GM12878 (cell line): Measurements from ENCODE around the gene IGSF22.

Experiments
- ATF3 ChIP-seq: IDR thresholded peaks from 2 replicates; pipeline ENCODE4 v1.6.1; 2011; ENCODE audit warnings: low read depth, mild to moderate bottlenecking, low read length, moderate library complexity, borderline replicate concordance; ENCODE audit errors: extremely low read depth
- BCL11A ChIP-seq: IDR thresholded peaks from 2 replicates; pipeline ENCODE4 v1.6.1; 2011; ENCODE audit warnings: low read depth, low read length
- BHLHE40 ChIP-seq, 2 experiments: fragments of 450-650 bp in 1 of 2; IDR thresholded peaks; 2 replicates each; pipeline ENCODE4 v1.6.1; 2011 to 2017; ENCODE audit warnings: low read depth in 2 of 2, borderline replicate concordance in 1 of 2, improper control_type of control experiment in 1 of 2, low read length in 1 of 2, mild to moderate bottlenecking in 1 of 2
- CTCF ChIP-seq, 3 experiments: IDR thresholded peaks in 2 of 3; conservative IDR thresholded peaks in 1 of 3; 2 replicates each; pipeline ENCODE4 v1.5.1; 2011; ENCODE audit warnings: low read depth in 3 of 3, low read length in 3 of 3, mild to moderate bottlenecking in 3 of 3, control low read depth in 2 of 3, moderate library complexity in 2 of 3, inconsistent platforms in 1 of 3, mixed read lengths in 1 of 3; ENCODE audit not compliant: control insufficient read depth in 2 of 3, insufficient read depth in 1 of 3; ENCODE audit errors: extremely low read depth in 1 of 3
- MAX ChIP-seq: IDR thresholded peaks from 2 replicates; pipeline ENCODE4 v1.6.1; 2012; ENCODE audit warnings: low read depth, low read length, improper control_type of control experiment
- POLR2AphosphoS5 ChIP-seq: IDR thresholded peaks from 2 replicates; pipeline ENCODE4 v1.6.1; 2011; ENCODE audit warnings: mild to moderate bottlenecking, low read length, inconsistent platforms
- REST ChIP-seq: IDR thresholded peaks from 2 replicates; pipeline ENCODE4 v1.6.1; 2012; ENCODE audit warnings: mild to moderate bottlenecking, low read depth, low read length
- SP1 ChIP-seq: IDR thresholded peaks from one replicate; pipeline ENCODE4 v1.6.1; 2011; ENCODE audit warnings: low read depth, low read length
- ZBTB40 ChIP-seq: fragments of 450-650 bp; IDR thresholded peaks from 2 replicates; pipeline ENCODE4 v1.6.1; 2016; ENCODE audit warnings: mild to moderate bottlenecking, moderate library complexity, borderline replicate concordance
- ZNF274 ChIP-seq: IDR thresholded peaks from one replicate; pipeline ENCODE4 v1.8.0; 2011; ENCODE audit not compliant: insufficient read length, insufficient read depth

- TF ChIP-seq SP1, result no peak
- no peak for TF ChIP-seq ZNF274
- TF ChIP-seq CTCF (IDR thresholded peaks at IDR 0.05 in 2 of 3, conservative IDR thresholded peaks at IDR 0.05 in 1 of 3; ENCODE audit: control insufficient read depth in 2 of 3, extremely low read depth in 1 of 3, insufficient read depth in 1 of 3, low read depth in 3 of 3, low read length in 3 of 3), result no peak
- TF ChIP-seq POLR2AphosphoS5, result no peak
- TF ChIP-seq MAX, result no peak
- TF ChIP-seq BCL11A, result no peak
- TF ChIP-seq ZBTB40, result no peak
- no peak for TF ChIP-seq REST
- TF ChIP-seq BHLHE40 (IDR thresholded peaks at IDR 0.05; ENCODE audit: borderline replicate concordance in 1 of 2, low read depth in 2 of 2, low read length in 1 of 2), result no peak
- no peak for TF ChIP-seq ATF3
Observed at GRCh38 chr11:18766015-18766414, 40.0 kb upstream of the IGSF22 start.
